HuH-7.5 (cell line): ENCODE data around the gene RALGPS1.

ENCODE experiments used
- DNase-seq: peaks from one replicate; pipeline ENCODE4 v3.0.0; 2011; ENCODE audit warnings: low spot score

RALGPS1 gene

DNA sequence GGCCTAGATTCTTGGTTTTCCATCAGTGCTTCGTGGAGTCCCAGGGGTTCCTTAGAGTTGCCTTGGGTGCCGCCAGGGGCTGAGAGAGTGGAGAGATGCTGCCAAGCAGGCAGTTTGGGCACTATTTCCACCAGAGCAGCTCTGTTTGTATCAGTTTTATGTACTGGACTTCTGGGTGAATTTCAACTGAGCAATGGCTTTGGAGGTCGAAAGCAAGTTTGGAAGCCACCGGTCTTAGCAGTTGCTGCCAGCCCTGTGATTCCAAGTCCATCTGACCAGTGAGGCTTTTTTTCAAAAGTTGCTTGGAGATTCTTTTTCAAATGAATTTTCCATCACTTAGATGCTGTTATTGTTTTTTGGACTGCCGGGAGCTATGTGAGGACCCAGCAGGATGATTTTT lies 139.4 kb downstream of the RALGPS1 start:
- no peak for DNase-seq

GRCh38 chr9:127055745-127056402 lies 141.3 kb downstream of the RALGPS1 start:
- no peak for DNase-seq

DNA sequence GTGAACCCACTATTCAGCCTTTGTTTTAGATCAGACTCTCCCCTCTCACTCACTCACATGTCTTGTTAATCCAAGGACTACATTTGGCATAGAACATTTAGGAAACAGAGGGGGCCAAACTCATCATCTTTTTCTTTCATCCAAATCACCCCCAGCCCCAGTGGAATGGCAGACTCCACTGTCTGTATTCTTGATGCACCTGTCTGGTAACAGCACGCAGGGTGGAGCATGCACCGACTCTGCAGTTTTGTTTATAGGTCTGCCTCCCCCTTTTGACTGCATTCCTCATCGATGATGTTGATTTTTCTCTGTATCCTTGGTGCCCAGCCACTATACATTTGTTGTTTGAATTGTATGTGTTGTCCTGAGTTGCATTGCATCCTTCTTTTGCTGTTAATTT lies 141.9 kb downstream of the RALGPS1 start:
- no peak for DNase-seq

DNA sequence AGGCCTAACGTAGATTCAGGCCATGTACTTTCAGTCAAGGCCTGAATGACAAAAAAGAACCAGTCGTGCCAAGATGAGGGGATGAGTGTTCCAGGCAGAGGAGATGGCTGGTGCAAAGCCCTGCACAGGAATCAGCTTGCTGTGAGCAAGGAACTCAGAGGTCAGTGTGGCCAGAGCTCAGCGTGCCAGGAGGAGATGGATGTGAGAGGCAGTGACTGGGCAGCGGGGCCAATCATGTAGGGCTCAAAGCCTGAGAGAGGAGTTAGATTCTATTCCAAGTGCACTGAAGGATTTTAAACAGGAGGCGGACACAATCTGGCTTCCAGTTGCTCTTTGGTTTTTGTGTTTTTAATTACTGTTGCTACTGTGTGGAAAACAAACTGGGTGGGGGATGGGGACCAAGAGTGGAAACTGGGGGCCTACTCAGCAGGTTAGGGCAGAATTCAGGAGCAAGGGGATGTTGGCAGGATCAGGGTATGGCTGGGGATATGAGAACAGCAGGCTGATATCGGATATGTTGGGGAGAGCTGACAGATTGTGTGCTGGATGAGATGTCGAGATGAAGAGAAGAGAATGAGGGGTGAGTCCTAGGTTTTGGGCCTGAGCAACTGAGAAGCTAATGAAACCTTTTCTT lies 143.5 kb downstream of the RALGPS1 start:
- no peak for DNase-seq

DNA sequence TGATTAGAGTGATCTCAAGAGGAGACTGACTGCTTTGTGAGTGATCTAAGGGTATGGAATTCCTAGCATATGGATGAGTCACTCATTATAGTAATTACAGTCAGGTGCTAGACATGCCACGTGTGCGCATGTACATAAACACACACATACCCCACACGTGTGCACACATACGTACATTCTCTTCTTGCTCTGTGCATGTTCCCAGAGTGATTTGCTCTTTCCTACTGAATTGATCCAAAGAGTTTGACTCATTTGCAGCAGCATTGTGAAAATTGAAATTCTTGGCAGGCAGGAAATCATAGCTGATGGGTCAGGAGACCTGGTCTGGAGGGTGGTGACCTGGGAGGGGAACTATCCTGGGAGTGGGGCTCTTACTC lies 144.1 kb downstream of the RALGPS1 start:
- no peak for DNase-seq

DNA sequence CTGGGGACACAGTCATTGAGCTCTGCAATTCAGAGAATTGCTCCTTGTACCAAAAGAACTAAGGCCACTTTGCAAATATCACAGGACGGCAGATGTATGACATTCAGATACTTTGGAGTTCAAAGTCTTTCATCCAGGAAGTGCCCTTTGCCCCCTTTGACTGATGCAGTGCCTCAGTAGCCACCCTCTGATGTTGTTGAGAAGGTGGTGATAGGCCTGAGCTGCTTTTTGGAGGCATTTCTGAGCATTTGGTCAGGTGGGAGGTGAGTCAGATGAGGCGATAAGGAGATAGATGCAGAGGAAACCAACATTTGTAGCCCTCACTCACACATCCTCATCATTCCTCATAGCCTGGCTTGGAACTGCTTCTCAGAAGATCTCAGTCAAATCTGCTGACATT lies 144.4 kb downstream of the RALGPS1 start:
- no peak for DNase-seq

- DNase-seq = no peak
Measured at GRCh38 chr9:127059765-127060361, 145.3 kb downstream of the RALGPS1 start.

- no peak for DNase-seq
Measured at GRCh38 chr9:127061411-127061810, 146.8 kb downstream of the RALGPS1 start.

DNA sequence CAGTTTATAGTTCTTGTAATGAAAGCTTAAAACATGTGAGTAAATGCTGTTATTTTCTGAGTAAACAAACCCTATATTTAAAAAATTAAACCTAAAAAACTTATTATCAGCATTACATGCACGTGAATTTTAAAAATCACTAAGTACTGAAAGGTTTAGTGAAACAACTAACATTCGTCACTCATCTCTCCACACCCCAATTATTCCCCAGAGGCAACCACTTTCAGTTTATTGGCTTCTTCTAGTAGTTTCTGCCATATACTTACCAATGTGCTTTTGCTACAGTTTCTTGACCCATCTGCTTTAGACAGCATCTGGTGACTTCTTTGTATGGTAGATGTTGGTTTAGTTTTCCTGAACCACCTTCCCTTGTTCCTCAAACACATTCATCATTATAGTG lies 149.8 kb downstream of the RALGPS1 start:
- DNase-seq = no peak

DNA sequence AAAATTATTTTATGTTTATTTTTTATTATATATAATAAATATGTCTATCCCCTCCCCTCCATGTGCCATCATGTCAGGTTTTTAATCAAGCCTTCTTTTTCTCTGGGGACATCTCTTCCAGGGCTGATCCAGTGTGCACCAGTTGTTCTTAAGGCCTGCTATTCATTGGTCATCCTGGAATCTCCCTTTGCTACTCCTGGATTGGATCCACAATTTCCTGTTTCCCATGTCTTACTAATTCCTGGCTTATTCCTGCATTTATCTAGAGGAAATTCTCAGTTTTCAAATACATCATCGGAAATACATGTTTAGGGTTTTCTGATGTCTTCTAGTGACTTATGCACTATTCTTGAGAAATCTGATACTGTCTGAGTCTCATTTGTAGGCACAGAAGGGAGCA lies 151.0 kb downstream of the RALGPS1 start:
- DNase-seq = no peak

- DNase-seq = no peak
Measured at GRCh38 chr9:127066060-127066850, 151.7 kb downstream of the RALGPS1 start.

- no peak for DNase-seq
Measured at GRCh38 chr9:127066851-127067136, 152.2 kb downstream of the RALGPS1 start.

GRCh38 chr9:127067603-127068220 lies 153.1 kb downstream of the RALGPS1 start:
- DNase-seq = no peak

- no peak for DNase-seq
Measured at GRCh38 chr9:127074561-127075548, 160.3 kb downstream of the RALGPS1 start.

GRCh38 chr9:127075624-127076372 lies 161.2 kb downstream of the RALGPS1 start:
- no peak for DNase-seq

DNA sequence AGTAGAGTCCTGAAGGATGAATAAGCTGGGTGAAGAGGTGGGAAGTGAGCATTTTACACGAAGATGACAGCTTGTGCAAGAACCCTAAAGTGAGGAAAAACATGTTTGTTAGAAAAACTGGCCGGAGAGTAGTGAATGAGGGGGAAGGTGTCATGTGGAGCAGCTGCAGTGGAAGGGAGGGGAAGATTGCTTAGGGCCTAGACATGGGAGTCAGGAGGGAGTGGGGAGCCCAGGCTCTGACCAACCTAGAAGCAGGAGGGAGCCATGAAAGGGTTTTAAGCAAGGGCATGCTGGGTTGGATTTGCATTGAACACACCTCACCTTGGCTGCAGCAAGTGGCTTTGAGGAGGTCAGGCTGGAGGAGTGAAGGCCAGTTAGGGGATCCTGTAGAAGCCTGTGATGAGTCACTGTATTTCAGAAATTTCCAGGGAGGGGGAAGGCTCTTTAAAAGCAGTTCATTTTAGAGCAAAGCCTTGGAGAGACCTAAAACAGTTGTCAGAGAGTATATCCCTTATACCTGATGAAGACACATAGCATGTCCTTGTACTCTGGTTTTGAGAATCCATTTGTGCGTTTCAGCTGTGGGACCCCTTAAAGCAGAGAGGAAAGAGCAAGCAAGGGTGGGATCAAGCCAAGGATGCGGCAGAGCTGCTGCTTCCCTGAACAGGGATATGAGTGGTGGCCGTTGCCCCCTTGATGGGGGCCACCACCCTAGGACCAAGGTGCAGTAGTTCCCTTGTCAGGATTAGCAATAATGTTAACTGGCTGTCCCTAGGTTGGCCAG lies 162.5 kb downstream of the RALGPS1 start:
- DNase-seq = no peak

DNA sequence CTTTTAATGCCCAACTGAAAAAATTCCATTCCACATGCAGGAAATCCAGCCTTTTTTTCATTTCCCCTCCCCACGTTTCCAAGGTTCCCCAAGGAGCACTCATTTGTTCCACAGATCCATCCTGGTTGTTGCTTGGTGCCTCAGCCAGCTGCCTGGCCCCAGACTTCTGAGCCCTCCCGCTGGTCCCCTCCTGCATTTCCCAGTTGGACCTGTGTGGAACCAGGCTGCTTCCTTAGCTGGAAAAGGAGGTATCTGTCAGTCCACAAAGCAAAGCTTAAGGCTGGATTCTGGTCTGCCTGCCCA lies 163.0 kb downstream of the RALGPS1 start:
- DNase-seq = no peak

- no peak for DNase-seq
Measured at GRCh38 chr9:127078336-127078735, 163.8 kb downstream of the RALGPS1 start.

DNA sequence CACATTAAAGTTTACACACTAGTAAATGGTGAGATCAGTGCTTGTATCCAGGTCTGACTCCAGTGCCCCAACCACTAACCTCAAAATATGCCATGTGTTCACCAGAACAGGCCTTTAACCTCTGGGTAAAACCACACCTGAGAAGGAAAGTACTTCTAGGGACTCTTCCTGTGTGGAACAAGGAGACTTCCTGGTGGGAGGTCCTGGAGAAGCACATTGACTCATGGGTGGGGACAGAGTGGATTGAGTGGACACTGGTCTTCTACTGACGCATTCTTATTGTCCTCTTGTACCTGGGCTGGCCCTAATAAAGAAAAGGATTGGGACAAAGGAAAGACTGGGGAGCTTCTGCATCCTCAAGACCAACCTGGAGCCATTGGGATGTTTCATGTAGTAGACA lies 164.4 kb downstream of the RALGPS1 start:
- no peak for DNase-seq
